ENCODE data around the gene TBCD.

TBCD gene

DNA sequence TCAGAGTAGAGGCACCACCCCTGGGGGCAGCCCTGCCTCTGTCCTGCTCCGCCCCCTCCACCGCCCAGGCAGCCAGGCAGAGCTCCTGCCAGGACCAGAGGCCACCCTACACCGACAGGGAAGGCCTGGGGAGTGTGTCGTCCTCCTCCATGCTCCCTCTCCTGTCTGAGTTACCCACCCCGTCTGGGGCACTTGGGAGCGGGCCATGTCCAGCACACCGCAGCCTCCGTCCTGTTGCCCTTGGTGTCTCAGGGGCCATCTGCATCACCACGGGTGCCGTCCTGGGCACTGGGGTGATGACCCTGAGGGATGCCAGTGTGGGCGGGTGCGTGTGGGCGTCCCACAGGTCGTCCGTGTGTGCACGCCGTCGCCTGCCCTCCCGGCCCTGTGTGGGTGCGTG, 153.3 kb downstream of the TBCD start:
- DNase-seq (ENCODE audit: low read depth): no peak
- H3K4me3 ChIP-seq (ENCODE audit: low read depth, low read length): no peak overlapping the region
- no peak for TF ChIP-seq POLR2A (IDR thresholded peaks at IDR 0.05; ENCODE audit: extremely low read depth, insufficient read length)
- TF ChIP-seq MYC (IDR thresholded peaks at IDR 0.05; ENCODE audit: low read depth, low read length): no peak
- TF ChIP-seq, protein P1, sequence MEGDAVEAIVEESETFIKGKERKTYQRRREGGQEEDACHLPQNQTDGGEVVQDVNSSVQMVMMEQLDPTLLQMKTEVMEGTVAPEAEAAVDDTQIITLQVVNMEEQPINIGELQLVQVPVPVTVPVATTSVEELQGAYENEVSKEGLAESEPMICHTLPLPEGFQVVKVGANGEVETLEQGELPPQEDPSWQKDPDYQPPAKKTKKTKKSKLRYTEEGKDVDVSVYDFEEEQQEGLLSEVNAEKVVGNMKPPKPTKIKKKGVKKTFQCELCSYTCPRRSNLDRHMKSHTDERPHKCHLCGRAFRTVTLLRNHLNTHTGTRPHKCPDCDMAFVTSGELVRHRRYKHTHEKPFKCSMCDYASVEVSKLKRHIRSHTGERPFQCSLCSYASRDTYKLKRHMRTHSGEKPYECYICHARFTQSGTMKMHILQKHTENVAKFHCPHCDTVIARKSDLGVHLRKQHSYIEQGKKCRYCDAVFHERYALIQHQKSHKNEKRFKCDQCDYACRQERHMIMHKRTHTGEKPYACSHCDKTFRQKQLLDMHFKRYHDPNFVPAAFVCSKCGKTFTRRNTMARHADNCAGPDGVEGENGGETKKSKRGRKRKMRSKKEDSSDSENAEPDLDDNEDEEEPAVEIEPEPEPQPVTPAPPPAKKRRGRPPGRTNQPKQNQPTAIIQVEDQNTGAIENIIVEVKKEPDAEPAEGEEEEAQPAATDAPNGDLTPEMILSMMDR (IDR thresholded peaks at IDR 0.05; ENCODE audit: low read depth, low read length): no peak
- TF ChIP-seq, protein P2, sequence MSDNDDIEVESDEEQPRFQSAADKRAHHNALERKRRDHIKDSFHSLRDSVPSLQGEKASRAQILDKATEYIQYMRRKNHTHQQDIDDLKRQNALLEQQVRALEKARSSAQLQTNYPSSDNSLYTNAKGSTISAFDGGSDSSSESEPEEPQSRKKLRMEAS (IDR thresholded peaks at IDR 0.05; ENCODE audit: low read depth, low read length): no peak

DNA sequence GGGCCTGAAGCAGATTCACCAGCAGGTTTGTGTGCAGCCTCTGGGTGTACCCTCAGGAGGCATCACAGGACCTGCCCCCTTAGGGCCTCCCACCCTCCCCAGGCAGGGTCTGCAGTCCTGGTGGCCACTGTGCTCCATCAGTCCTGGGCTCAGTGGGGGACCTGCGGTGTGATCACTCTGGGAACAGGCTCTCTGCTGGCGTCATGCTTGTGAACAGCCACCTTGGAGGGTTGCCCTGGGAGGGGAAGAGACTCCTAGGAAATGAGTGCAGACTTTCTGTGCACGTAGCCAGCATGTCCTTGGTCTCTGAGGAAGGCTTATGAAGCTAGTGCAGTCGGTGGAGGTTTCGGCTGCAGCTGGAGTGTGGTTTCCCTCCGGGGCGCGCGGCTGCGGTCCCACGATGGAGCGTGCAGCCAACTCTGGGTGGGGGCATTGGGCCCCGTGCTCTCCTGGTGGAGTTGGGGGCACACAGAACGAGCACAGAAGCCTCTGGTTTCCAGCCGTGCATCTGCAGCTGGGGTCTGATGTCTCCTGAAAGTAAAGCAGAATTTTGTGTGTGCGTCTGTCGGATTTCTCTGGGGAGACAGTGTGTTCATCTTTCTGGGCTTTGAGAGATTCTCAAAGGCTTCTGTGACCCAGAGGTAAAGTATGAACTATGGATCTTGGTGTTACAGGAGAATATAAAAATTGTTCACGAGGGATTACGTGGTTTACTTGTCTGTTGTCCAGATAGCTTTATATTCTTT, 156.1 kb downstream of the TBCD start:
- DNase-seq (ENCODE audit: low read depth): no peak
- TF ChIP-seq MYC (IDR thresholded peaks at IDR 0.05; ENCODE audit: low read depth, low read length) (no peak), POLR2A (IDR thresholded peaks at IDR 0.05; ENCODE audit: extremely low read depth, insufficient read length) (no peak)
- TF ChIP-seq, protein P1 (IDR thresholded peaks at IDR 0.05; ENCODE audit: low read depth, low read length): no peak
- TF ChIP-seq, protein P2 (IDR thresholded peaks at IDR 0.05; ENCODE audit: low read depth, low read length): no peak
- H3K4me3 ChIP-seq (ENCODE audit: low read depth, low read length): no peak overlapping the region

DNA sequence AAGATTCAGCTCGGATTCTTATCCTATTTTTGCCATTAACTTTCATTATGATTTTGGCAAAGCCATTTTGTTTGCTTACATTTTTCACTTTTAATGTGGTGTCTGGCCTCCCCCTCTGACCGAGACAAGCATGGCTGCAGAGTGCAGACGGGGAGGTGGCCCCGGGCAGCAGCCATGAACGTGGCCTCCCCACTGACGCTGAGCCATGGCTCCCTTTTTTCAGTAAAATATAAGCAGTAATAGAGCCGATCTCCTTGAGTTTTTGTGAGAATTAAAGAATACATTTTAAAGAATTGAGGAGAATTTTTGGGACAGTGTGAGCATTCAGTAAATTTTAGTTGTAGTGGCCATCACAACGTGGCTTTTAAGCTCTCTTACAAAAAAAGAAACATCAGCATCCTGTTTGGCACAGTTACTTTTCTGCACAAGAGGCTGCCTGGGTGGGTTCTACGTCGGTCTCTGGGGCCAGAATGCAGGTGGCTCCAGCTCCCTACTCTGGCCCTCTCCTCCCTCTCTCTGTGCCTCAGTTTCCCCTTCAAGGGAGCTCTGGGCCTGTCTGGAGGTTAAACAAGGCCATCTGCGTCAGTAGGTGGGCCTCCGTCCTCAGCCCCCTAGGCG, 156.8 kb downstream of the TBCD start:
- TF ChIP-seq MYC (IDR thresholded peaks at IDR 0.05; ENCODE audit: low read depth, low read length): no peak
- TF ChIP-seq, protein P2 (IDR thresholded peaks at IDR 0.05; ENCODE audit: low read depth, low read length): no peak
- DNase-seq (ENCODE audit: low read depth): no peak
- no peak overlapping the region for H3K4me3 ChIP-seq (ENCODE audit: low read depth, low read length)

DNA sequence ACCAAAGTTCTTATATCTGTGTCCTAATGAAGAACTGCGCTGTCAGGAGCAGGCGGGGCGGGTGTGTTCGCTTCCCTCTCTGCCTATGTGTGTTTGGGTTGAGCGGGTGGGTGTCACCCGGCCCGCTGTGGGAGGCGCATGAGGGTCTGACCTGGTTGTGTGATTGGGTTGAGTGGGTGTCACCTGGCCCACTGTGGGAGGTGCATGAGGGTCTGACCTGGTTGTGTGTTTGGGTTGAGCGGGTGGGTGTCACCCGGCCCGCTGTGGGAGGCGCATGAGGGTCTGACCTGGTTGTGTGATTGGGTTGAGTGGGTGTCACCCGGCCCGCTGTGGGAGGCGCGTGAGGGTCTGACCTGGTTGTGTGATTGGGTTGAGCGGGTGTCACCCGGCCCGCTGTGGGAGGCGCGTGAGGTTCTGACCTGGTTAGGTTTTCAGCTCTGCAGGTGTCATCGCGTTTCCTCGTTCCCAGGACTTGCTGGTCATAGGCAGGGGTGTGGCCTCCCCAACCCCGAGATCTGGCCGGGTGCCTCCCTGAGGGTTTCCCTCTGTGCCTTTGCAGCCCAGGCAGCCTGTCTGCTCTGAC, 157.5 kb downstream of the TBCD start:
- DNase-seq (ENCODE audit: low read depth): no peak
- no peak overlapping the region for H3K4me3 ChIP-seq (ENCODE audit: low read depth, low read length)
- TF ChIP-seq MYC (IDR thresholded peaks at IDR 0.05; ENCODE audit: low read depth, low read length) (no peak), POLR2A (IDR thresholded peaks at IDR 0.05; ENCODE audit: extremely low read depth, insufficient read length) (no peak)
- TF ChIP-seq, protein P2 (IDR thresholded peaks at IDR 0.05; ENCODE audit: low read depth, low read length): no peak
- TF ChIP-seq, protein P1 (IDR thresholded peaks at IDR 0.05; ENCODE audit: low read depth, low read length): no peak

DNA sequence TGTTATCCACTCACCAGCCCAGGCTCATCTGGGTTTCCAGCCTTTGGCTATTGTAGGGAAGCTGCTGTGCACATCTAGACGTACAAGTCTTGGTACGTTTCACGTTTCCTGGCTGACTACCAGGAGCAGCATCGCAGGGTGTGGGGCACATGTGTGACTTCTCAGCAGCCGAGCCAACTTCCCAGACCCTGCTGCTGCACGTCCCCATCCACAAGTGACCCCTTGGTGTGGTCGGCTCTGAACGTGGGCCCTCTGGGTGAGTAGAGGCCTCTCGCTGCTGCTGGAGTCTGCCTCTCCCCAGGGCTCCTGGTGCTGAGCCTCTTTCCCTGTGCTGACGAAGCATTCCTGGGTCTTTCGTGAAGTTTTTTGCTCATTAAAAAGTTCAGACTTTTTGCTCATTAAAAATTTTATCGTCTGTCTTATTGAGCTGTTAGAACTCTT, 158.2 kb downstream of the TBCD start:
- TF ChIP-seq, protein P1 (IDR thresholded peaks at IDR 0.05; ENCODE audit: low read depth, low read length): no peak
- TF ChIP-seq POLR2A (IDR thresholded peaks at IDR 0.05; ENCODE audit: extremely low read depth, insufficient read length) (no peak), MYC (IDR thresholded peaks at IDR 0.05; ENCODE audit: low read depth, low read length) (no peak)
- TF ChIP-seq, protein P2 (IDR thresholded peaks at IDR 0.05; ENCODE audit: low read depth, low read length): no peak

DNA sequence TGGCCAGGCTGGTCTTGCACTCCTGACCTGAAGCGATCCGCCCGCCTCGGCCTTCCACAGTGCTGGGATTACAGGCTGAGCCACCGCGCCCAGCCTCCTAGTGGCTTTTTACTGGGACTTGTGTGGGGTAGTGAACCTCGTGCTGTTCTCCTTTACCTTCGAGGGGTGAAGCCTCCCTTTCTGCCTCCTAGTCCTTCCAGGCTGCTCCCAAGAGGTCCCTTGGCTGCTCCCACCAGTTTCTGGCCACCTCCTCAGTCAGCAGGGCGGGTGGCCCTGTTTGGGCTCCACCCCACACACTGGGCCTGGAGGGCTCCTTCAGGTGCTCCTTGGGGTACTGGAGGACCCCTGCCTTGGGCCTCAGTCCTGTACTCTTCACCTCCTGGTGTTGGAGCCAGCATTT, 158.9 kb downstream of the TBCD start:
- DNase-seq (ENCODE audit: low read depth): no peak
- TF ChIP-seq, protein P1 (IDR thresholded peaks at IDR 0.05; ENCODE audit: low read depth, low read length): no peak
- TF ChIP-seq POLR2A (IDR thresholded peaks at IDR 0.05; ENCODE audit: extremely low read depth, insufficient read length): no peak
- no peak for TF ChIP-seq MYC (IDR thresholded peaks at IDR 0.05; ENCODE audit: low read depth, low read length)
- TF ChIP-seq, protein P2 (IDR thresholded peaks at IDR 0.05; ENCODE audit: low read depth, low read length): no peak
- H3K4me3 ChIP-seq (ENCODE audit: low read depth, low read length): no peak overlapping the region

More for the DNA sequence above, 158.2 kb downstream of the TBCD start:
- H3K4me3 ChIP-seq (ENCODE audit: low read depth, low read length): no peak overlapping the region
- DNase-seq (ENCODE audit: low read depth): no peak

Data from NB4 (cell line).